ENCODE results near the gene PBX3. TPM values are rescaled to one million over a fixed set of nuclear protein-coding genes. Genes with fewer than 3 reads are reported as not detected.
"Not testable (repeated sequence)": the region's sequence is repeated elsewhere in the genome, so short reads cannot be mapped to it uniquely, and the experiment has no call there.

The PBX3 gene
- total RNA-seq, 1 donor from 2014 or later = 10.6 TPM

GRCh38 chr9:125822902-125823301 is 75.7 kb downstream of the PBX3 start:
- no peak for TF ChIP-seq CTCF (IDR thresholded peaks at IDR 0.05; ENCODE audit: insufficient read depth, low read length, poor library complexity, severe bottlenecking)
- Histone ChIP-seq H3K27me3 (ENCODE audit: control insufficient read depth, insufficient read depth, low read length) (no peaks in the 10 kb centered on the region), H3K4me3 (ENCODE audit: low read depth, low read length) (no peak overlapping the region), H3K36me3 (ENCODE audit: control insufficient read depth, insufficient read depth, low read length) (no peaks in the 10 kb centered on the region)
- no peak for DNase-seq (ENCODE audit: low read depth)

- not testable (repeated sequence) for H3K36me3 ChIP-seq (ENCODE audit: control insufficient read depth, insufficient read depth, low read length); H3K4me3 ChIP-seq (ENCODE audit: low read depth, low read length); DNase-seq (ENCODE audit: low read depth); H3K27me3 ChIP-seq (ENCODE audit: control insufficient read depth, insufficient read depth, low read length)
Measured at GRCh38 chr9:125823874-125824406, 76.8 kb downstream of the PBX3 start.

GRCh38 chr9:125825762-125826161 is 78.6 kb downstream of the PBX3 start:
- Histone ChIP-seq H3K36me3 (ENCODE audit: control insufficient read depth, insufficient read depth, low read length) (peaks cover 1% of the 10 kb centered on the region), H3K27me3 (ENCODE audit: control insufficient read depth, insufficient read depth, low read length) (no peaks in the 10 kb centered on the region), H3K4me3 (ENCODE audit: low read depth, low read length) (no peak overlapping the region)
- TF ChIP-seq CTCF (IDR thresholded peaks at IDR 0.05; ENCODE audit: insufficient read depth, low read length, poor library complexity, severe bottlenecking) = no peak
- no peak for DNase-seq (ENCODE audit: low read depth)

- Histone ChIP-seq H3K4me3 (ENCODE audit: low read depth, low read length) (no peak overlapping the region), H3K36me3 (ENCODE audit: control insufficient read depth, insufficient read depth, low read length) (peaks cover 1% of the 10 kb centered on the region), H3K27me3 (ENCODE audit: control insufficient read depth, insufficient read depth, low read length) (no peaks in the 10 kb centered on the region)
- no peak for TF ChIP-seq CTCF (IDR thresholded peaks at IDR 0.05; ENCODE audit: insufficient read depth, low read length, poor library complexity, severe bottlenecking)
- DNase-seq (ENCODE audit: low read depth) = no peak
Measured at GRCh38 chr9:125826850-125827249, 79.7 kb downstream of the PBX3 start.

GRCh38 chr9:125829743-125830142 is 82.6 kb downstream of the PBX3 start:
- Histone ChIP-seq H3K36me3 (ENCODE audit: control insufficient read depth, insufficient read depth, low read length) (peaks cover 1% of the 10 kb centered on the region), H3K27me3 (ENCODE audit: control insufficient read depth, insufficient read depth, low read length) (no peaks in the 10 kb centered on the region), H3K4me3 (ENCODE audit: low read depth, low read length) (peak overlapping the region; percentile 27)
- TF ChIP-seq CTCF (IDR thresholded peaks at IDR 0.05; ENCODE audit: insufficient read depth, low read length, poor library complexity, severe bottlenecking) = no peak
- no peak for DNase-seq (ENCODE audit: low read depth)

- no peak for TF ChIP-seq CTCF (IDR thresholded peaks at IDR 0.05; ENCODE audit: insufficient read depth, low read length, poor library complexity, severe bottlenecking)
- no peaks in the 10 kb centered on the region for H3K27me3 ChIP-seq (ENCODE audit: control insufficient read depth, insufficient read depth, low read length)
- peaks cover 1% of the 10 kb centered on the region for H3K36me3 ChIP-seq (ENCODE audit: control insufficient read depth, insufficient read depth, low read length)
- no peak for DNase-seq (ENCODE audit: low read depth)
- no peak overlapping the region for H3K4me3 ChIP-seq (ENCODE audit: low read depth, low read length)
Measured at GRCh38 chr9:125831054-125831453, 83.9 kb downstream of the PBX3 start.

Measured in kidney epithelial cell (primary cell).